NCI-H69 (cell line): ENCODE measurements around the gene PLEKHG4B.

Experiments used
- DNase-seq: peaks from one replicate; lab custom pipeline; 2025; lab: John Stamatoyannopoulos, UW

PLEKHG4B gene

GRCh38 chr5:155651-156410 lies 63.9 kb downstream of the PLEKHG4B start:
- DNase-seq: no peak

- no peak for DNase-seq
Measured at GRCh38 chr5:156411-157072, 64.6 kb downstream of the PLEKHG4B start.

- no peak for DNase-seq
Measured at GRCh38 chr5:157126-157715, 65.3 kb downstream of the PLEKHG4B start.

- DNase-seq: no peak
Measured at GRCh38 chr5:157801-158200, 65.8 kb downstream of the PLEKHG4B start.

- DNase-seq: no peak
Measured at GRCh38 chr5:158807-159447, 67.0 kb downstream of the PLEKHG4B start.

GRCh38 chr5:159448-160172 lies 67.6 kb downstream of the PLEKHG4B start:
- no peak for DNase-seq

GRCh38 chr5:160173-160510 lies 68.2 kb downstream of the PLEKHG4B start:
- no peak for DNase-seq

GRCh38 chr5:160921-161802 lies 69.2 kb downstream of the PLEKHG4B start:
- no peak for DNase-seq

- DNase-seq: no peak
Measured at GRCh38 chr5:161803-162110, 69.8 kb downstream of the PLEKHG4B start.

GRCh38 chr5:162190-162564 lies 70.2 kb downstream of the PLEKHG4B start:
- DNase-seq: no peak

GRCh38 chr5:162565-163337 lies 70.8 kb downstream of the PLEKHG4B start:
- no peak for DNase-seq

- DNase-seq: no peak
Measured at GRCh38 chr5:163338-163620, 71.3 kb downstream of the PLEKHG4B start.

GRCh38 chr5:163841-164240 lies 71.9 kb downstream of the PLEKHG4B start:
- no peak for DNase-seq

GRCh38 chr5:164244-164643 lies 72.3 kb downstream of the PLEKHG4B start:
- DNase-seq: peak; percentile 55

GRCh38 chr5:164783-165182 lies 72.8 kb downstream of the PLEKHG4B start:
- DNase-seq: peak; percentile 69

- DNase-seq: peak; percentile 33
Measured at GRCh38 chr5:166441-167372, 74.7 kb downstream of the PLEKHG4B start.

GRCh38 chr5:167511-167910 lies 75.5 kb downstream of the PLEKHG4B start:
- no peak for DNase-seq

- no peak for DNase-seq
Measured at GRCh38 chr5:167982-168660, 76.2 kb downstream of the PLEKHG4B start.

- DNase-seq: no peak
Measured at GRCh38 chr5:169071-169727, 77.2 kb downstream of the PLEKHG4B start.
